Measurements from ENCODE around the gene TENM4. TPM values are rescaled to one million over a fixed set of nuclear protein-coding genes. Genes with fewer than 3 reads are reported as not detected.

The TENM4 gene
- polyA plus RNA-seq, 1 experiment, result 0.39 TPM

- TF ChIP-seq CTCF (IDR thresholded peaks at IDR 0.05; ENCODE audit: insufficient read depth, low read depth, low read length), result no peak
- Histone ChIP-seq H3K36me3 (ENCODE audit: control insufficient read depth, insufficient read depth, low read length) (no peaks in the 10 kb centered on the region), H3K27me3 (ENCODE audit: control insufficient read depth, insufficient read depth, low read length) (peaks cover 4% of the 10 kb centered on the region; the same call in 1 of the 2 replicates), H3K4me3 (ENCODE audit: low read depth, low read length) (no peak overlapping the region)
- no peak for DNase-seq (ENCODE audit: low read depth)
- ChIA-PET POLR2A (no interaction called here), CTCF (interaction anchor here (1.4 to 6.9 kb wide), 2 partner anchors 7 to 839 kb away, joined by 4 to 47 read pairs; no protein-coding TSS in a partner anchor)
These were observed 44.9 kb upstream of the TENM4 start for GRCh38 chr11:79485694-79486093.

- ChIA-PET CTCF (interaction anchor here (6.9 kb wide), 1 partner anchor 8 kb away, joined by 47 read pairs; no protein-coding TSS in a partner anchor), POLR2A (no interaction called here)
- Histone ChIP-seq H3K4me3 (ENCODE audit: low read depth, low read length) (no peak overlapping the region), H3K27me3 (ENCODE audit: control insufficient read depth, insufficient read depth, low read length) (peaks cover 4% of the 10 kb centered on the region; the same call in 1 of the 2 replicates), H3K36me3 (ENCODE audit: control insufficient read depth, insufficient read depth, low read length) (no peaks in the 10 kb centered on the region)
- DNase-seq (ENCODE audit: low read depth), result no peak
- TF ChIP-seq CTCF (IDR thresholded peaks at IDR 0.05; ENCODE audit: insufficient read depth, low read depth, low read length), result no peak
These were observed 44.0 kb upstream of the TENM4 start for GRCh38 chr11:79484872-79485271.

GRCh38 chr11:79482800-79483199, 42.0 kb upstream of the TENM4 start:
- TF ChIP-seq CTCF (IDR thresholded peaks at IDR 0.05; ENCODE audit: insufficient read depth, low read depth, low read length), result no peak
- Histone ChIP-seq H3K27me3 (ENCODE audit: control insufficient read depth, insufficient read depth, low read length) (peaks cover 4% of the 10 kb centered on the region; the same call in 1 of the 2 replicates), H3K4me3 (ENCODE audit: low read depth, low read length) (no peak overlapping the region), H3K36me3 (ENCODE audit: control insufficient read depth, insufficient read depth, low read length) (no peaks in the 10 kb centered on the region)
- DNase-seq (ENCODE audit: low read depth), result no peak
- CTCF ChIA-PET, result interaction anchor here (6.9 kb wide), 1 partner anchor 10 kb away, joined by 47 read pairs; no protein-coding TSS in a partner anchor
- POLR2A ChIA-PET, result interaction anchor here (0.7 kb wide), 1 partner anchor 70 kb away, joined by 4 read pairs; no protein-coding TSS in a partner anchor

GRCh38 chr11:79481795-79482194, 41.0 kb upstream of the TENM4 start:
- TF ChIP-seq CTCF (IDR thresholded peaks at IDR 0.05; ENCODE audit: insufficient read depth, low read depth, low read length), result no peak
- CTCF ChIA-PET, result interaction anchor here (0.6 to 6.9 kb wide), 3 partner anchors 11 to 478 kb away, joined by 3 to 47 read pairs (median 4); no protein-coding TSS in a partner anchor
- POLR2A ChIA-PET, result no interaction called here

GRCh38 chr11:79480864-79481263, 40.0 kb upstream of the TENM4 start:
- no peak for DNase-seq (ENCODE audit: low read depth)
- peaks cover 4% of the 10 kb centered on the region; the same call in 1 of the 2 replicates for H3K27me3 ChIP-seq (ENCODE audit: control insufficient read depth, insufficient read depth, low read length)
- ChIA-PET CTCF (interaction anchor here (0.8 to 6.9 kb wide), 2 partner anchors 12 to 80 kb away, joined by 4 to 47 read pairs; no protein-coding TSS in a partner anchor), POLR2A (no interaction called here)
- no peaks in the 10 kb centered on the region for H3K36me3 ChIP-seq (ENCODE audit: control insufficient read depth, insufficient read depth, low read length)
- no peak for TF ChIP-seq CTCF (IDR thresholded peaks at IDR 0.05; ENCODE audit: insufficient read depth, low read depth, low read length)
- no peak overlapping the region for H3K4me3 ChIP-seq (ENCODE audit: low read depth, low read length)

More at GRCh38 chr11:79481795-79482194, 41.0 kb upstream of the TENM4 start:
- no peak overlapping the region for H3K4me3 ChIP-seq (ENCODE audit: low read depth, low read length)
- no peaks in the 10 kb centered on the region for H3K36me3 ChIP-seq (ENCODE audit: control insufficient read depth, insufficient read depth, low read length)
- DNase-seq (ENCODE audit: low read depth), result no peak
- peaks cover 4% of the 10 kb centered on the region; the same call in 1 of the 2 replicates for H3K27me3 ChIP-seq (ENCODE audit: control insufficient read depth, insufficient read depth, low read length)

All from BJ (cell line).